Measurements from ENCODE around the gene GCNA.

- TF ChIP-seq CTCF (IDR thresholded peaks at IDR 0.05; ENCODE audit: low read length) (no peak), EZH2 (optimal IDR thresholded peaks at IDR 0.05; ENCODE audit: low read depth, low read length) (no peak), EZH2phosphoT487 (IDR thresholded peaks at IDR 0.05; ENCODE audit: low read length) (no peak)
Observed at GRCh38 chrX:71622576-71623450, 44.6 kb downstream of the GCNA start.
